HS-27A (cell line): Measurements from ENCODE around the gene FAM234B.

ENCODE experiments used
- DNase-seq: peaks from one replicate; pipeline ENCODE4 v3.0.0-alpha.2; 2012; ENCODE audit warnings: low read depth, missing footprints

Gene FAM234B

GRCh38 chr12:13093191-13093847 lies 49.1 kb downstream of the FAM234B start:
- DNase-seq: no peak

- DNase-seq: no peak
Measured at GRCh38 chr12:13093848-13094220, 49.7 kb downstream of the FAM234B start.

GRCh38 chr12:13094367-13094766 lies 50.2 kb downstream of the FAM234B start:
- DNase-seq: no peak

GRCh38 chr12:13095266-13095995 lies 51.2 kb downstream of the FAM234B start:
- no peak for DNase-seq

GRCh38 chr12:13097491-13098011 lies 53.4 kb downstream of the FAM234B start:
- no peak for DNase-seq

GRCh38 chr12:13099066-13099843 lies 55.1 kb downstream of the FAM234B start:
- DNase-seq: no peak

- no peak for DNase-seq
Measured at GRCh38 chr12:13099844-13100604, 55.8 kb downstream of the FAM234B start.

GRCh38 chr12:13100605-13100881 lies 56.4 kb downstream of the FAM234B start:
- DNase-seq: no peak

- DNase-seq: no peak
Measured at GRCh38 chr12:13100882-13101769, 56.9 kb downstream of the FAM234B start.

GRCh38 chr12:13101821-13102375 lies 57.7 kb downstream of the FAM234B start:
- no peak for DNase-seq

GRCh38 chr12:13102461-13103195 lies 58.4 kb downstream of the FAM234B start:
- no peak for DNase-seq

- DNase-seq: no peak
Measured at GRCh38 chr12:13103391-13104033, 59.3 kb downstream of the FAM234B start, which contains the start of gene GSG1. Gene GSG1, minus strand, starts transcription at chr12:13103667. Its CDS starts 155 bp downstream, at chr12:13103512.

- DNase-seq: no peak
Measured at GRCh38 chr12:13104409-13104808, 60.2 kb downstream of the FAM234B start.

GRCh38 chr12:13105781-13106180 lies 61.6 kb downstream of the FAM234B start:
- DNase-seq: no peak

GRCh38 chr12:13106666-13107065 lies 62.5 kb downstream of the FAM234B start:
- DNase-seq: no peak

GRCh38 chr12:13112968-13113367 lies 68.8 kb downstream of the FAM234B start:
- no peak for DNase-seq

GRCh38 chr12:13114251-13115052 lies 70.3 kb downstream of the FAM234B start:
- DNase-seq: no peak

- DNase-seq: no peak
Measured at GRCh38 chr12:13116259-13116658, 72.1 kb downstream of the FAM234B start.

GRCh38 chr12:13117029-13117428 lies 72.8 kb downstream of the FAM234B start:
- DNase-seq: no peak
